HK-2 (cell line): Measurements from ENCODE around the gene ALAS1.

ENCODE experiments used
- DNase-seq: peaks from one replicate; pipeline ENCODE4 v3.0.0-alpha.2; 2018; ENCODE audit not compliant: unreplicated experiment

Gene ALAS1

GRCh38 chr3:52198643-52199608 lies 966 bp downstream of the ALAS1 start:
- DNase-seq: no peak

DNA sequence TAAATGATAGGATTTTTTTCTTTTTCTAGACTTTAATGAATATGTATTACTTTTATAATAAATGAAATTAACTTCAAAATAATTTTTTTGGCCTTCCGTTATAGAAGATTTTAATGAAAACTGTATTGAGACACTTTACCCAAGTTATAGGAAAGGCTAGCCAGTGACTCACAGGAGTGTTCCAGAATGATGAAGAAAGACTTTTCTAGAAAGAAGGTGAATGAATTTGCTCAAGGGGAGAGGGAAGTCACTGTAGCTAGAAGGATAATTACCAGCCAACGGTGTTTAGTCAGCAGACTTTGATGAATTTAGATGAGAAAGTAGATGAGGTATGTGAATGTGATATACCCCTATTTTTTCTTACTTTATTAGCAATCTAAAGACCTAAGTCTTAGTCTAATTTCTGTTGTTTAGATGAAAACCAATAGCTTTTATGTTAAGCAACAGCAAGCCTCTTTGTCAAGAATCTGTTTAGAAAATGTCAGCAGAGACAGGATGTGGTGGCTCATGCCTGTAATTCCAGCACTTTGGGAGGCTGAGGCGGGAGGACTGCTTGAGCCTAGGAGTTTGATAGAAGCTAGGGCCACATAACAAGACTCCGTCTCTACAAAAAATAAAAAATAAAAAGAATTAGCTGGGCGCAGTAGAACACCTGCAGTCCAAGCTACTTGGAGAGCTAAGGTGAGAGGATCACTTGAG lies 3.2 kb downstream of the ALAS1 start:
- no peak for DNase-seq

DNA sequence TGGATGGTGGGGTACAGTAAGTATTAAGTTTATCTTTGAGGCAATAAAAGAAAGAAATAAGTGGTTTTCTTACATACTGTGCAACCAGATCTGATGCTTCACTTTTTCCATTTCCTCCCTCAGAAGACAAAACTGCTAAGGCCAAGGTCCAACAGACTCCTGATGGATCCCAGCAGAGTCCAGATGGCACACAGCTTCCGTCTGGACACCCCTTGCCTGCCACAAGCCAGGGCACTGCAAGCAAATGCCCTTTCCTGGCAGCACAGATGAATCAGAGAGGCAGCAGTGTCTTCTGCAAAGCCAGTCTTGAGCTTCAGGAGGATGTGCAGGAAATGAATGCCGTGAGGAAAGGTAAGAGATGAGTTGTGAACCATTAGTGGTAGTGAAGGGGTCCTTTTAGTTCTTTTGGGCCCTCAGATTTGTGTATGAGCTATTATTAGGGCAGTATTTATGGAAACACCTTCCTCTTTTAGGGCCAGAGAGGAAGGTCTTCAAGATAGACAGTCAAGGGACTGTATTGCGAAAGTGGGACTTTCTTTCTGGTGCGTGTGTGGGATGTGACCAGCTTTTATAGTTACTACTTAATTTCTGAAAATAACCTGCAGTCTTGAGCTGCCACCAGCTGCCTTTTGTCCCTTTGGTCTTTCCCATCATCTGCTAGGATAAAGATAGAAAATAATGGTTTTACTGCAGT lies 4.6 kb downstream of the ALAS1 start:
- no peak for DNase-seq

DNA sequence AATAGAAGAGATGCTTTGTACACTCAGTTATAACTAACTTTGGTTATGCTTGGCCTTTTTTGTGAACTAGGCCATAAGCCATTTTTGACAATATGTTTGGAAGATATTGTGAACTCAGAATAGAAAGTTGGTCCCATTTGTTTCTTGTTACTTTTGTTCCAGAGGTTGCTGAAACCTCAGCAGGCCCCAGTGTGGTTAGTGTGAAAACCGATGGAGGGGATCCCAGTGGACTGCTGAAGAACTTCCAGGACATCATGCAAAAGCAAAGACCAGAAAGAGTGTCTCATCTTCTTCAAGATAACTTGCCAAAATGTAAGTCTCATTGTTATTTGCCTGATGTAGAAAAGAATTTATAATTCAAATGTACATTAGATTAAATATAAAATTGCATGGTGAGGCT lies 5.7 kb downstream of the ALAS1 start:
- no peak for DNase-seq

- no peak for DNase-seq
Measured at GRCh38 chr3:52204337-52205073, 6.5 kb downstream of the ALAS1 start.

DNA sequence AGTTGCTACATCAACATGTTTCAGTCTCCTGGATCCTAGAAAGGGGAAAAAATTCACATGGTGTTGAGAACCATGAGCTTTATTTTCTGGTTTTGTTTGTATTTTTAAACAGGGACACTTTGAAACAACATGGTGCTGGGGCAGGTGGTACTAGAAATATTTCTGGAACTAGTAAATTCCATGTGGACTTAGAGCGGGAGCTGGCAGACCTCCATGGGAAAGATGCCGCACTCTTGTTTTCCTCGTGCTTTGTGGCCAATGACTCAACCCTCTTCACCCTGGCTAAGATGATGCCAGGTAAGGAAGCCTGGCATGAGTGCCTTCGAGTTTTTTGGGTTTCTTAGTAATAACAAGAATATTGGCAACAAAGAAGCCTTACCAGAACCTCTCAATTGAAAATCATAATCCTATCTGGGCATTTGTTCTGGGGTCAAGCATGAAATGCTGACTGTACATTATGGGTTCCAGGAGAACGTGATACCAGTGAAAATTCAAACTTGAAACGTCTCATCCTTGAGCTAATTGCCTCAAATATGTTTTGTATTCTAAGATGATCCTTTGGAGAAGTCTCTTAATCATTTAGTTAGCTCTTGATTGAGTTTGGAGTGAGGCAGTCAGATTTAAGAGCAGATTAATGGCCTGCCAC lies 7.9 kb downstream of the ALAS1 start:
- no peak for DNase-seq

DNA sequence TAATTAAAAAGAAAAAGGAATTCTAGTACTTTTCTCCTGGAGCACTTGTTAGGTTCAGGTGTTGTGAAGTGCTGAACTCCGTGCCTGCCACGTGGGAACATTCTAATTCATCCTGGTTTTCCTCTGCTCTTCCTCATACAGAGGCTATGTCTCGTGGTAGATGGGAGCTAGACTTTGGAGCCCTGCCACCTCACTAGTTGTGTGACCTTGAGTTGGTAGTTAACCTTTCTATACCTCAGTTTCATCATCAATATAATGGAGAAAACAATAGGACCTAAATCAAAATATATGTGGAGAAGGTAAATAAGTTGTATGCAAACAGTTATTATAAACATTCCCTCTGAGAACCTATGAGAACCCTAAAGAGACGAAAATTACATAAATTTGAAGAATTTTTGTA lies 10.6 kb downstream of the ALAS1 start:
- no peak for DNase-seq

DNA sequence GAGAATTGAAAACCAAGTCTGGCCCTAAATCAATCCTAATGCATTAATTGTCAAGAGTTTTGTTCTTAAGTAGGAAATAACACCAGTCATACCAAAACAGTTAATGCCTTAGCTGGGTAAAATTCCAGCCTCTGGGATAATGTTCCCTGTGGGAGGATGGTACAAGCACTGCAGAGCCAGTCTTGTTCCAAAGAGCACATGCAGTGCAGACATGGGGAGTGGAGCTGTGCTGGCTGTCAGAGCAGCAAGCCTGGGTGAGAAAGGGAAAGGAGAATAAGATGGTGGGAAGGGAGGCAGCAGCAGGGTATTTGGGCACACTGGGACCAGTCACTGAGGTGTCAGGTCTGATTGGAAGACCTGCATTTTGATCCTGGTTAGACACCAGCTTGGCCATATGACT lies 12.1 kb downstream of the ALAS1 start:
- DNase-seq: no peak

- no peak for DNase-seq
Measured at GRCh38 chr3:52210550-52211046, 12.6 kb downstream of the ALAS1 start.

DNA sequence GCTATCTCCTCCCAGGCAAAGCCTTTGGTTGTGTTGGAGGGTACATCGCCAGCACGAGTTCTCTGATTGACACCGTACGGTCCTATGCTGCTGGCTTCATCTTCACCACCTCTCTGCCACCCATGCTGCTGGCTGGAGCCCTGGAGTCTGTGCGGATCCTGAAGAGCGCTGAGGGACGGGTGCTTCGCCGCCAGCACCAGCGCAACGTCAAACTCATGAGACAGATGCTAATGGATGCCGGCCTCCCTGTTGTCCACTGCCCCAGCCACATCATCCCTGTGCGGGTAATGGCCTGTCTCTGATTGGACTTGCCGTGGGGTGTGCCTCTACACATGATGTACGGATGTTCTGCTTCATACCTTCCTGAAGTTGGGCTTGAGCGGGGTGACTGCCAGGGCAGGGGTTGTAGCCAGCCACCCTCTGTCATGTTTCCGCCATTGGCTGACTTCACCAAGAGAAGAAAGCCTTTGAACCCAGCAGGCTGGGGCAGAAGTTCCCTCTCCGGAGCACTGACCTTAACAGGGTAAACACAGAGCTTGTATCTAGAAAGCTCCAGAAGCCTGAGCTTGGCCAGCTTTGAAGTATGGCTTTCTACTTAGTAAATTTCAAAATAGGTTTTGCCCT lies 13.4 kb downstream of the ALAS1 start:
- no peak for DNase-seq

GRCh38 chr3:52213005-52213404 lies 15.0 kb downstream of the ALAS1 start:
- no peak for DNase-seq

GRCh38 chr3:52213901-52214300 lies 15.9 kb downstream of the ALAS1 start:
- DNase-seq: no peak

DNA sequence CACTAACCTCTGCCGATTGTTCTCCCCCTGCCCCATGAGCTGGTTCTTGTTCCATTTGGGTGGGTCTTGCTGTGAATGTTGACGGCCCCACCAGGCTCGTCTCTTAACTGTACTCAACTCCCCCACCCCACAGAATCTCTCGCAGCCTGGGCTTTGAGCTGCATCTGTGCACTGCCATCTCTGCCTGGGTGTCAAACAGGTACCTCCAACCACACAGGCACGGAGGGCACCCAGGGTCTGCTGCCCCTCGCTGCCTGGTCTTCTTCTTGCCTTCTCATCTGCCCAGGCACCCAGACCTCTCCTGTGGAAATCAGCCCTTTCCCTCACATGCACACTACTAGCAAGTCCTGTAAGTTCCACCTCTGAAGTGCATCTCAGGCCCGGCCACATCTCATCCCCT lies 17.4 kb downstream of the ALAS1 start:
- DNase-seq: no peak

DNA sequence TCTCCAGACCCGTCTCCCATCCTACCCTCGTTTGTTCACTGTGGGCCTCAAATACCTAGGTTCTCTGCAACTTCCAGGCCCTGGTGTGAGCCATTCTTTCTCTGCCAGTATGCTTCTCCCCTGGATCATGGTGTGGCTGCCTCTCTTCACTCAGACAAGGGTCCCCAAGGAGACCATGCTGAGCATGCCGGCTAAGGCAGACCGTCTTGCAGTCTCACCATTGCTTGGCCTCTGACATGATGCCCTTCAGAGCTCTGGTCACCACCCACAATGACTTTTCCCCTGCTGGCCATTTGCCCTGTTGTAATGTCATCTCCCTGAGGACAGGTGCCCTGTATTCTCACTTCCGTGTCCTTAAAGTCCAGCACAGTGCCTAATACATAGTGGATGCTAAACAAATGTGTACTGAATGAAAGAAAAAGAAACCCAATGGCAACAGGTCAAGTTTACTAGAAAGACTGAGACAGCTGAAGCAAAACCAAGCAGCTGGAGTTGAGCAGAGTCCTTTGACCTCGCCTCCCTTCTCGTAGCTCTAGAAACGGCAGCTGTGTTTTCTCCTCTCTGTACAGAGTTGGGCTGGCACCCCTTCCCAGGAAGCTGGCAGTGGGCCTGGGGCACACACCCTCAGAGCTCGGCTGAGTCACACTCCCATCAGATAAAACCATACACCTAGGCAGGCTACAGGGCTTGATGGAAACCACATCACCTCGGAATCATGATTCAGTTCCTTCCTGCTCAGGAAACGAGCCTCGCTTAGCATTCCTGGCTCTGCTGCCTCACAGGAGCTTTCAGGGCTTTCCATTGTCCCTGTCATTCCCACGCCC lies 18.8 kb downstream of the ALAS1 start:
- DNase-seq: peak; percentile 38

GRCh38 chr3:52217409-52217805 lies 19.4 kb downstream of the ALAS1 start:
- DNase-seq: no peak

- no peak for DNase-seq
Measured at GRCh38 chr3:52218026-52218425, 20.1 kb downstream of the ALAS1 start.

GRCh38 chr3:52218454-52218853 lies 20.5 kb downstream of the ALAS1 start:
- no peak for DNase-seq

DNA sequence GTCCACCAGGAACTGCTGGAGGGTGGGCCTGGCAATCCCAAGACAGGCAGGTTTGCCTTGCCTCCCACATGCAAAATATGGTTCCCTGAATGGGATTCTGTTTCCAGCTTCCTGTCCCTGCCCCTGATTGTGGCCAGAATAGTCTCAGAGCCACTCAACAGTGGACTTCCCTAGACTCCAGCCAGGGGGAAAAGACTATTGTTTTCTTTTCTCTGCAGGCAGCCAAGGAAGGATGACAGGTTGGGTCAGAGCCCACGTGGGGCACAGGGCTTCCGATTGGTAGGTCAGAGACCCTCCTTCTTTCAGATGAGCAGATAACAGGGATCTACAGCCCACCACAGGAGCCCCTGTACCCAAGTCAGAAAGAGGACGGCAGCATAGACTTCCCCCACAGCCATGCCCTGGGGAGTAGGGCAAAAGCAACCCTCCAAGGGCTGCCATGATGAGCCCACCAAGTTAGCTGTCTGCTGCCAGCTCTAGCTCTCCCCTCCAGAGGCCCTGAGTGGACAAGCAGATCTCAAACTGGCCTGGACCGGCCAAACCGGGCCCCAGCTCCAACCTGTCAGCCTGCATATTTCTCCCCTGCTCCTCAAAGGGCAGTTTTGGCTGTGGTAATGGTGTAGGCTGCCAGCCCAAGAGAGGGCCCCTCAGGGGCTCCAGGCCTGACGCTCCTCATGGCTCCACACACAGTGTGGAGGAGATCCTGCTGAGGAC lies 21.1 kb downstream of the ALAS1 start:
- no peak for DNase-seq

DNA sequence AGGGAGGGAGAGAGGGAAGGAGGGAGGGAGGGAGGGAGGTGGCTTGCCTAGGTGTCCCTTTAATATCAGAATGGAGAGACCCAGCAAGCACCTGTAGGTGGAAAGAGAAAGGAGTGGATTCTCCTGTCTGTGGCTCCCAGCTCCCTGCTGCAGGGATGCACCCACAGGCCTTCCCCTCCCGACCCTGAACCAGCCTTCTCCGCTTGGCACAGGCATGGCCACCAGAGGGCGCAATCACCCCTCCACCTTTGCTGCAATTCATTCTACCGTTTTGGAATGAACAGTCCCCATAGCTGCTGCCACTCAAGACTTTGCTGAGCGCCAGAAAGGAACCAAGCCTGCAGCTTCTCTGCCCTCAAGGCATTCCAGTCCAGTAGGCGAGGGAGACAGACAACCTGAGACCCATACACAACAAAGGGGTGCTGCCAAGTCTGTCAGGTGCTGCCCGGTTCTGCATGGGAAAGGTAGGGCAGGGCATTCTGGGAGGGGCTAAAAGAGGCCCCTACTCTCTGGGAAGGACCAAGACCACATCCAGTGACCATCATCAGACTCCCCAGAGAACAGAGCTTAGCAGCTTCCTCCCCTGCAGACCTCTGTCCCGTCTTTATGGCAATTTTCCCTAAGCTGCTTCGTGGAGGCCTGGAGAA lies 22.5 kb downstream of the ALAS1 start:
- DNase-seq: peak; percentile 80
